ENCODE data around the gene MAP3K20. TPM values are rescaled to one million over a fixed set of nuclear protein-coding genes. Genes with fewer than 3 reads are reported as not detected.

MAP3K20 gene
- total and polyA plus RNA-seq, 2 of the 4 experiments (the other 2 are of a cell fraction), result 27.5 to 84.4 TPM

GRCh38 chr2:173076581-173077345 lies 1.1 kb downstream of the MAP3K20 start (continued):
- TF ChIP-seq CHD1 (IDR thresholded peaks at IDR 0.05; ENCODE audit: low read depth, low read length) (no peak), CEBPB (IDR thresholded peaks at IDR 0.05; ENCODE audit: low read depth, low read length) (no peak)

DNA sequence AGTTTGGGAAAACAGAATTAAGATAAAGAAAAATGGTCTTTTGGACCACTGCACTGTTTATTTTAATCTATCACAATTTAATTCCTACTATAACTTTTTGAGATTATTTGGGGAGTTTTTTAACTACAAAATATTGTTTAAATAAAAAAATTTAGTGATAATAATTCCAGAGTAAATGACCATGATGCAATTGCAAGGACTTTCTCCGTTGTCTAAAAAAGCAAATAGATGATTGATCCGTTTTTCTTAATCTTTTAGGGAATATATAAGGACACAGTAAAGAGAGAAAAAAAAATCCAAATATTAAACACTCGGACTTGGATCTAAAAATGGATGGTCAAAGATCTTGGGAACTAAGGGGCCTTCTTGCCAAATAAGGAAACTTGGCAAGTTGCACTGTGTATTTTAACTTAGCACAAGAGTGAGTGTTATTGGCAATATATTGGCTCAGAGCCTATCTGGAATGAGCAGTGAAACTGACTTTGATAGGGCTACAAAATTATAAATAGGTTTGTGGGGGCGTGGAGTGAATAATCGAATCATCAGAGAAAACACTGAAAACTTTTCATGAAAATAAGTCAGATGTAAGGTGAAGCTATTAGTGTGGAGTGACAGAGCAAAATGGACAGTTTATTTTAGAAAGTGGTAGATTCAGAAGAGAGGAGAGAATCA lies 2.0 kb downstream of the MAP3K20 start:
- peak overlapping the region; percentile 95 for H3K4me3 ChIP-seq (ENCODE audit: insufficient read depth, low read depth, low read length)
- peaks cover 3% of the 10 kb centered on the region; the same call in 1 of the 2 replicates for H3K36me3 ChIP-seq (ENCODE audit: control insufficient read depth, insufficient read depth, low read length)
- ChIA-PET CTCF (interaction anchor here (0.9 kb wide), 1 partner anchor 133 kb away, joined by 3 read pairs; no protein-coding TSS in a partner anchor), POLR2A (ENCODE audit: unreplicated experiment) (no interaction called here)
- TF ChIP-seq RAD21 (IDR thresholded peaks at IDR 0.05; ENCODE audit: low read length) (no peak), CEBPB (IDR thresholded peaks at IDR 0.05; ENCODE audit: low read depth, low read length) (0 out of 2 replicates have a peak, but pooled peaks have one; percentile 14)
- BruUV-seq (replicated peaks), result no TSS peak
- in situ Hi-C loops (cut with MboI; ENCODE audit: low sequenced_read_pairs), result no loop called here
- peaks cover 19 to 43% of the 10 kb centered on the region in 2 experiments for H3K79me1 ChIP-seq (ENCODE audit: low read depth in 1 of 2, low read length in 2 of 2)
- H2BK120ac ChIP-seq (ENCODE audit: low read depth, low read length), result peak overlapping the region; percentile 66
- H2AK9ac ChIP-seq (replicated peaks; ENCODE audit: low read depth, low read length, poor library complexity), result no peak overlapping the region
- DNase-seq (peak; percentile 68), ATAC-seq (ENCODE audit: low read depth) (no peak)
- H3K4ac ChIP-seq (ENCODE audit: low read depth, low read length), result peak overlapping the region; percentile 9; the same call in 1 of the 2 replicates
- peak overlapping the region; percentile 92 for H2BK5ac ChIP-seq (ENCODE audit: low read depth, low read length, poor library complexity, severe bottlenecking)
- H4K5ac ChIP-seq (ENCODE audit: low read depth, low read length), result peak overlapping the region; percentile 40; the same call in 1 of the 2 replicates
- H4K91ac ChIP-seq (ENCODE audit: insufficient read depth, low read depth, low read length), result 0 out of 2 replicates have a peak overlapping the region, but pooled peaks have one; percentile 8
- peak overlapping the region; percentile 94 for H3K4me2 ChIP-seq (ENCODE audit: low read depth, low read length)
- H3K9ac ChIP-seq (ENCODE audit: low read depth, low read length), result peak overlapping the region; percentile 100
- peaks cover 14% of the 10 kb centered on the region for H3K4me1 ChIP-seq (ENCODE audit: control insufficient read depth, insufficient read depth, low read length)
- peak overlapping the region in 1 of 2 experiments; percentile 90; a peak in 2 of 4 replicates for H4K8ac ChIP-seq (ENCODE audit: low read depth in 2 of 2, low read length in 2 of 2)
- H3K14ac ChIP-seq (replicated peaks; ENCODE audit: low read depth, low read length), result peak overlapping the region; percentile 11; the same call in 1 of the 2 replicates
- WGBS, 2 experiments (ENCODE audit: extremely low coverage in 2 of 2, insufficient read length in 1 of 2), result 24% methylated on average over 2 of the region's 5 CpGs; no CpG with 5 or more reads in 1 of the 2 experiments
- H2AK5ac ChIP-seq (ENCODE audit: low read depth, low read length), result 0 out of 2 replicates have a peak overlapping the region, but pooled peaks have one; percentile 39
- peak overlapping the region; percentile 28; the same call in 1 of the 3 replicates for H2BK15ac ChIP-seq (ENCODE audit: low read depth, low read length)
- H3K23ac ChIP-seq (ENCODE audit: low read depth, low read length), result peak overlapping the region; percentile 79; the same call in 1 of the 2 replicates
- no peak overlapping the region; the same call in 1 of the 2 replicates for H2BK20ac ChIP-seq (ENCODE audit: low read depth, low read length)
- dilution Hi-C loops (cut with HindIII; ENCODE audit: low sequenced_read_pairs, unreplicated experiment), result no loop called here
- no peaks in the 10 kb centered on the region for H3K27me3 ChIP-seq (ENCODE audit: control insufficient read depth, insufficient read depth, low read length)
- H3K9me3 ChIP-seq (ENCODE audit: control insufficient read depth, insufficient read depth, low read length), result no peaks in the 10 kb centered on the region
- H4K20me1 ChIP-seq (ENCODE audit: insufficient read depth, low read length), result peaks cover 8% of the 10 kb centered on the region; the same call in 1 of the 2 replicates
- peak overlapping the region; percentile 97; the same call in 1 of the 2 replicates for H3K27ac ChIP-seq (ENCODE audit: insufficient read depth, low read length)
- H2AFZ ChIP-seq (replicated peaks; ENCODE audit: low read length, poor library complexity), result no peak overlapping the region
- peak overlapping the region; percentile 99 for H3K18ac ChIP-seq (ENCODE audit: low read depth, low read length)
- intact Hi-C loops (cut with micrococcal nuclease), result loop anchor here (1.0 to 5.0 kb wide), 2 partner anchors 28 to 80 kb away; no protein-coding TSS in a partner anchor
- H3K9me1 ChIP-seq (ENCODE audit: insufficient read depth, low read length), result peaks cover 13% of the 10 kb centered on the region
- peak overlapping the region; percentile 52; the same call in 1 of the 2 replicates for H3K56ac ChIP-seq (ENCODE audit: extremely low read depth, insufficient read depth, low read length)
